ENCODE data around the gene TRPM3. TPM values are rescaled to one million over a fixed set of nuclear protein-coding genes. Genes with fewer than 3 reads are reported as not detected.

The TRPM3 gene
- total and polyA plus RNA-seq, 4 donors, result 0.07 to 0.89 (median 0.67) TPM

DNA sequence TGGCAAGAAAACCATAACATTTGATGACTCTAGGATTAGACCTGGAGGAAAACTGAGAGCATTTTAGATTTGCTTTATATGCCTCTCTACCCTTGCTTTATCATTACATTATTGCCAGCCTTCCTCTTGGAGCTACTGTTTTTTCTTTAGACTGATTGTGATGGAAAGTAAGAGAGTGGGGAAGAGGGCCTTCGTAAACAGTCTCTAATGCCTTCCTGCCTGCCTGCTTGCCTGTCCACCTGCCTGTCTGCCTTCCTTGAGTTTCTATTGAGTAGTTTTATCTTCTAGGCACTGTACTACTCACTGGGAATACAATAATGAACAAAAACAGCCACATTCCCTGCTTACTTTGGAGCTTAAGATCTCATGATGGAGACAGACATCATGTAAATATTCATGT lies 189.3 kb downstream of the TRPM3 start:
- no peak overlapping the region for H3K27ac ChIP-seq (ENCODE audit: low read depth in 1 of 2, low read length in 2 of 2)
- H3K9me3 ChIP-seq (ENCODE audit: control insufficient read depth in 4 of 4, low read length in 3 of 4), result no peaks in the 10 kb centered on the region
- H3K27me3 ChIP-seq (ENCODE audit: control insufficient read depth in 4 of 4, insufficient read depth in 4 of 4, low read length in 3 of 4), result no peaks in the 10 kb centered on the region
- 89% methylated on average over 1 of the region's 1 CpG for WGBS
- no peak for DNase-seq (ENCODE audit: low spot score)
- no peaks in the 10 kb centered on the region for H3K4me1 ChIP-seq (ENCODE audit: control insufficient read depth in 4 of 4, insufficient read depth in 4 of 4, low read length in 3 of 4)
- no peaks in the 10 kb centered on the region for H3K36me3 ChIP-seq (ENCODE audit: control insufficient read depth in 4 of 4, insufficient read depth in 3 of 4, low read depth in 1 of 4, low read length in 3 of 4)
- no peak overlapping the region for H3K9ac ChIP-seq (ENCODE audit: low read depth in 1 of 2, low read length in 2 of 2)
- no peak for TF ChIP-seq FOXA2 (IDR thresholded peaks at IDR 0.05)
- TF ChIP-seq TAF1 (conservative IDR thresholded peaks at IDR 0.05), result no peak
- TF ChIP-seq, protein P1, sequence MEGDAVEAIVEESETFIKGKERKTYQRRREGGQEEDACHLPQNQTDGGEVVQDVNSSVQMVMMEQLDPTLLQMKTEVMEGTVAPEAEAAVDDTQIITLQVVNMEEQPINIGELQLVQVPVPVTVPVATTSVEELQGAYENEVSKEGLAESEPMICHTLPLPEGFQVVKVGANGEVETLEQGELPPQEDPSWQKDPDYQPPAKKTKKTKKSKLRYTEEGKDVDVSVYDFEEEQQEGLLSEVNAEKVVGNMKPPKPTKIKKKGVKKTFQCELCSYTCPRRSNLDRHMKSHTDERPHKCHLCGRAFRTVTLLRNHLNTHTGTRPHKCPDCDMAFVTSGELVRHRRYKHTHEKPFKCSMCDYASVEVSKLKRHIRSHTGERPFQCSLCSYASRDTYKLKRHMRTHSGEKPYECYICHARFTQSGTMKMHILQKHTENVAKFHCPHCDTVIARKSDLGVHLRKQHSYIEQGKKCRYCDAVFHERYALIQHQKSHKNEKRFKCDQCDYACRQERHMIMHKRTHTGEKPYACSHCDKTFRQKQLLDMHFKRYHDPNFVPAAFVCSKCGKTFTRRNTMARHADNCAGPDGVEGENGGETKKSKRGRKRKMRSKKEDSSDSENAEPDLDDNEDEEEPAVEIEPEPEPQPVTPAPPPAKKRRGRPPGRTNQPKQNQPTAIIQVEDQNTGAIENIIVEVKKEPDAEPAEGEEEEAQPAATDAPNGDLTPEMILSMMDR (IDR thresholded peaks at IDR 0.05; ENCODE audit: low read depth, low read length, missing input control), result no peak
- no peak for TF ChIP-seq HNF4A (conservative IDR thresholded peaks at IDR 0.05)
- TF ChIP-seq RAD21 (IDR thresholded peaks at IDR 0.05), result no peak
- TF ChIP-seq, protein P2, sequence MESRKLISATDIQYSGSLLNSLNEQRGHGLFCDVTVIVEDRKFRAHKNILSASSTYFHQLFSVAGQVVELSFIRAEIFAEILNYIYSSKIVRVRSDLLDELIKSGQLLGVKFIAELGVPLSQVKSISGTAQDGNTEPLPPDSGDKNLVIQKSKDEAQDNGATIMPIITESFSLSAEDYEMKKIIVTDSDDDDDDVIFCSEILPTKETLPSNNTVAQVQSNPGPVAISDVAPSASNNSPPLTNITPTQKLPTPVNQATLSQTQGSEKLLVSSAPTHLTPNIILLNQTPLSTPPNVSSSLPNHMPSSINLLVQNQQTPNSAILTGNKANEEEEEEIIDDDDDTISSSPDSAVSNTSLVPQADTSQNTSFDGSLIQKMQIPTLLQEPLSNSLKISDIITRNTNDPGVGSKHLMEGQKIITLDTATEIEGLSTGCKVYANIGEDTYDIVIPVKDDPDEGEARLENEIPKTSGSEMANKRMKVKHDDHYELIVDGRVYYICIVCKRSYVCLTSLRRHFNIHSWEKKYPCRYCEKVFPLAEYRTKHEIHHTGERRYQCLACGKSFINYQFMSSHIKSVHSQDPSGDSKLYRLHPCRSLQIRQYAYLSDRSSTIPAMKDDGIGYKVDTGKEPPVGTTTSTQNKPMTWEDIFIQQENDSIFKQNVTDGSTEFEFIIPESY (IDR thresholded peaks at IDR 0.05), result no peak
- no peak for TF ChIP-seq RXRA (IDR thresholded peaks at IDR 0.05)
- TF ChIP-seq, protein P3, sequence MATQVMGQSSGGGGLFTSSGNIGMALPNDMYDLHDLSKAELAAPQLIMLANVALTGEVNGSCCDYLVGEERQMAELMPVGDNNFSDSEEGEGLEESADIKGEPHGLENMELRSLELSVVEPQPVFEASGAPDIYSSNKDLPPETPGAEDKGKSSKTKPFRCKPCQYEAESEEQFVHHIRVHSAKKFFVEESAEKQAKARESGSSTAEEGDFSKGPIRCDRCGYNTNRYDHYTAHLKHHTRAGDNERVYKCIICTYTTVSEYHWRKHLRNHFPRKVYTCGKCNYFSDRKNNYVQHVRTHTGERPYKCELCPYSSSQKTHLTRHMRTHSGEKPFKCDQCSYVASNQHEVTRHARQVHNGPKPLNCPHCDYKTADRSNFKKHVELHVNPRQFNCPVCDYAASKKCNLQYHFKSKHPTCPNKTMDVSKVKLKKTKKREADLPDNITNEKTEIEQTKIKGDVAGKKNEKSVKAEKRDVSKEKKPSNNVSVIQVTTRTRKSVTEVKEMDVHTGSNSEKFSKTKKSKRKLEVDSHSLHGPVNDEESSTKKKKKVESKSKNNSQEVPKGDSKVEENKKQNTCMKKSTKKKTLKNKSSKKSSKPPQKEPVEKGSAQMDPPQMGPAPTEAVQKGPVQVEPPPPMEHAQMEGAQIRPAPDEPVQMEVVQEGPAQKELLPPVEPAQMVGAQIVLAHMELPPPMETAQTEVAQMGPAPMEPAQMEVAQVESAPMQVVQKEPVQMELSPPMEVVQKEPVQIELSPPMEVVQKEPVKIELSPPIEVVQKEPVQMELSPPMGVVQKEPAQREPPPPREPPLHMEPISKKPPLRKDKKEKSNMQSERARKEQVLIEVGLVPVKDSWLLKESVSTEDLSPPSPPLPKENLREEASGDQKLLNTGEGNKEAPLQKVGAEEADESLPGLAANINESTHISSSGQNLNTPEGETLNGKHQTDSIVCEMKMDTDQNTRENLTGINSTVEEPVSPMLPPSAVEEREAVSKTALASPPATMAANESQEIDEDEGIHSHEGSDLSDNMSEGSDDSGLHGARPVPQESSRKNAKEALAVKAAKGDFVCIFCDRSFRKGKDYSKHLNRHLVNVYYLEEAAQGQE (IDR thresholded peaks at IDR 0.05), result no peak
- no peak for TF ChIP-seq NR2F2 (IDR thresholded peaks at IDR 0.05)
- TF ChIP-seq HNF4G (IDR thresholded peaks at IDR 0.05), result no peak
- TF ChIP-seq SP1 (IDR thresholded peaks at IDR 0.05), result no peak
- TF ChIP-seq GABPA (IDR thresholded peaks at IDR 0.05 in 1 of 2, conservative IDR thresholded peaks at IDR 0.05 in 1 of 2), result no peak
- no peak for TF ChIP-seq EGR1 (IDR thresholded peaks at IDR 0.05; ENCODE audit: low read depth in 2 of 2)
- no peak for TF ChIP-seq YY1 (IDR thresholded peaks at IDR 0.05)
- TF ChIP-seq FOXA1 (IDR thresholded peaks at IDR 0.05), result no peak
- TF ChIP-seq JUND (IDR thresholded peaks at IDR 0.05), result no peak
- TF ChIP-seq, protein P4, sequence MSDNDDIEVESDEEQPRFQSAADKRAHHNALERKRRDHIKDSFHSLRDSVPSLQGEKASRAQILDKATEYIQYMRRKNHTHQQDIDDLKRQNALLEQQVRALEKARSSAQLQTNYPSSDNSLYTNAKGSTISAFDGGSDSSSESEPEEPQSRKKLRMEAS (IDR thresholded peaks at IDR 0.05), result no peak
- no peak overlapping the region for H3K4me3 ChIP-seq (ENCODE audit: low read depth in 1 of 3, low read length in 3 of 3)

DNA sequence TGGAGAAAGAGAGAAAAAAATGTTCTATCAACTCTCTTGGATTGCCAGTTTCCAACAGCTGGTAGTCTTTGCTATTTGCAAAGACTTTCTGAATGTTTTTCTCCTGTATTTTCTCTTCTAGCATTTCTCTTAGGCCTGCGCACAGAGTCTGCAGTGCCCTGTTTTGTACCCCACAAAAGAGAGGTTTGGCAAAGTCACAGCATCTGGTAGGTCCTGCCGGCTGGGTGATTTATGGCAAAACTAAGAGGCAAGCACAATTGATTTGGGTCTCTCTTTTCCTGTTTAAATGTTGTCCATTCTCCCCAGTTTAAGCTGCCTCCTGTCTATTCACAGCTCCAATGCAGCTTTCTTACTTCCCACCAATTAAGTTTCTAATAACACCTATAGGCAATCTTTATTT lies 193.9 kb downstream of the TRPM3 start:
- TF ChIP-seq FOXA2 (IDR thresholded peaks at IDR 0.05) (no peak), SP1 (IDR thresholded peaks at IDR 0.05) (no peak), NR2F2 (IDR thresholded peaks at IDR 0.05) (no peak), HNF4G (IDR thresholded peaks at IDR 0.05) (no peak), RXRA (IDR thresholded peaks at IDR 0.05) (no peak), TAF1 (conservative IDR thresholded peaks at IDR 0.05) (no peak), EGR1 (IDR thresholded peaks at IDR 0.05; ENCODE audit: low read depth in 2 of 2) (no peak), RAD21 (IDR thresholded peaks at IDR 0.05) (no peak)
- TF ChIP-seq, protein P3 (IDR thresholded peaks at IDR 0.05), result no peak
- TF ChIP-seq, protein P5, sequence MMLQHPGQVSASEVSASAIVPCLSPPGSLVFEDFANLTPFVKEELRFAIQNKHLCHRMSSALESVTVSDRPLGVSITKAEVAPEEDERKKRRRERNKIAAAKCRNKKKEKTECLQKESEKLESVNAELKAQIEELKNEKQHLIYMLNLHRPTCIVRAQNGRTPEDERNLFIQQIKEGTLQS (IDR thresholded peaks at IDR 0.05), result no peak
- TF ChIP-seq, protein P1 (IDR thresholded peaks at IDR 0.05; ENCODE audit: low read depth, low read length, missing input control), result no peak

More for the DNA sequence above, 193.9 kb downstream of the TRPM3 start:
- Histone ChIP-seq H3K4me1 (ENCODE audit: control insufficient read depth in 4 of 4, insufficient read depth in 4 of 4, low read length in 3 of 4) (peaks cover 0 to 4% (median 1%) of the 10 kb centered on the region in 4 donors), H3K4me3 (ENCODE audit: low read depth in 1 of 3, low read length in 3 of 3) (no peak overlapping the region), H3K36me3 (ENCODE audit: control insufficient read depth in 4 of 4, insufficient read depth in 3 of 4, low read depth in 1 of 4, low read length in 3 of 4) (peaks cover 0 to 1% (median 0%) of the 10 kb centered on the region in 4 donors), H3K9ac (ENCODE audit: low read depth in 1 of 2, low read length in 2 of 2) (no peak overlapping the region), H3K27me3 (ENCODE audit: control insufficient read depth in 4 of 4, insufficient read depth in 4 of 4, low read length in 3 of 4) (no peaks in the 10 kb centered on the region), H3K27ac (ENCODE audit: low read depth in 1 of 2, low read length in 2 of 2) (no peak overlapping the region), H3K9me3 (ENCODE audit: control insufficient read depth in 4 of 4, low read length in 3 of 4) (no peaks in the 10 kb centered on the region)
- no peak for DNase-seq (ENCODE audit: low spot score)
- WGBS, result 91% methylated on average over 2 of the region's 2 CpGs

All from liver (tissue), 9 donors.